Measurements from ENCODE around the gene ARHGEF6.

ARHGEF6 gene

GRCh38 chrX:136687457-136687856 lies 93.3 kb downstream of the ARHGEF6 start:
- no peak for FAIRE-seq

DNA sequence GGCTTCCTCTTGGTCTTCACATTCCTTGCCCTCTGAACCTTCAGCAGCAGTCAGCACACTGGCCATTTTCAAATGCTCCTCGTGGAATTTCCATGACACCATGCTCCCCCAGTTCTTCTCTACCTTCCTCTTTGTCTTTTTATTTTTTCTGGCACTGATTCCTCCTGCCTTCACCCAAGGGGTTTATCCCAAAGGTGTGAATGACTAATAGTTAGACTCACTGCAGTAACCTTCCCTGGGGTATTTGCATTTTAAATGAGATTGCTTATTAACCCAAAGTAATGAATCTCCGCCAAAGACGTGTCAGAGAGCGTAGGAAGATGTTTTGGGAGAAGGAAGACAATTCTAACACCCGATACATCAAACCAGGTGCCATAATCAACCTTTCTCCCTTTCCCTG lies 96.6 kb downstream of the ARHGEF6 start:
- no peak for FAIRE-seq

GRCh38 chrX:136679531-136679930 lies 101.2 kb downstream of the ARHGEF6 start:
- FAIRE-seq, result no peak

GRCh38 chrX:136674270-136674985 lies 106.3 kb downstream of the ARHGEF6 start:
- no peak for FAIRE-seq

DNA sequence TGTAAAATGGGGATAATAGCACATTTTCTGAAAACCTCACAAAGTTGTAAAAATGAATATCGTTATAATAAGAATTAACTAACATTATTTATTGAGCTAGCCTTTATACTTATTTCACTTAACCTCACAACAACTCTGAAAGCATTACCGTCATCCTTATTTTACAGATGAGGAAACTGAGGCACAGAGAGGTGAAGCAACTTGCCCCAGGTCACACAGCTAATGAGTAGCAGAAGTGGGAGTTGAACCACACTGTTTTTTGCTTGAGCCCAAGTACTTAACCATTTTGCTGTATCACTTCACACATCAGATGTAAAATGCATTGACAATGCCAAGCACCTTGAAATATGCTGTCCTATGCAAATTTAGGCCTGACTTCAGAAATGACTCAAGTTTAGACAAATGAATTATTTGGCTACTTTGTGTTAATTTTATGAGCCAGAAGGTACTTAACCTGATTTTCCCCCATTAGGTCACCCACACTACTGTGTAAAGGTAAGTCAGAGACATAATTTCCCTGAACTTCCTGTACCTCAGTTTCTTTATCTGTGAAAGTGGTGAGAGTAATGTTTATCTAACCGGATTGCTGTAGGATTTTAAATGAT lies 109.6 kb downstream of the ARHGEF6 start:
- no peak for FAIRE-seq

GRCh38 chrX:136667446-136668168 lies 113.1 kb downstream of the ARHGEF6 start:
- FAIRE-seq, result no peak

DNA sequence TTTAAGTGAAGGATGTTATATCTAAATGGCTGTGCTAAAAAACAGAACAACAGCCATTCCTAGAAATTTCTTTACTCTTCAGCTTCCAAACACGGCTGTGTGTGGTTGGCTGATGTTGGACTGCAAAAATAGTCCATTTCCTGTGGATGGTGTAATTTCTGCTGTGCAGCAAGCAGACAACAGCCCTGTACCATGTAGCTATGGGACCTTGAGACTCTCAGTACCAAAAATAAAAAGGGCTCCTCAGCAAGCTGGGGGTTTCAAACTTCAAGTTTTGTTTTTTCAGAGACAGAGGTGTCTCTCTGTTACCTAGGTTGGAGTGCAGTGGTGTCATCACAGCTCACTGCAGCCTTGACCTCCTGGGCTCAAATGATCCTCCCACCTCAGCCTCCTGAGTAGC lies 114.6 kb downstream of the ARHGEF6 start:
- no peak for FAIRE-seq

DNA sequence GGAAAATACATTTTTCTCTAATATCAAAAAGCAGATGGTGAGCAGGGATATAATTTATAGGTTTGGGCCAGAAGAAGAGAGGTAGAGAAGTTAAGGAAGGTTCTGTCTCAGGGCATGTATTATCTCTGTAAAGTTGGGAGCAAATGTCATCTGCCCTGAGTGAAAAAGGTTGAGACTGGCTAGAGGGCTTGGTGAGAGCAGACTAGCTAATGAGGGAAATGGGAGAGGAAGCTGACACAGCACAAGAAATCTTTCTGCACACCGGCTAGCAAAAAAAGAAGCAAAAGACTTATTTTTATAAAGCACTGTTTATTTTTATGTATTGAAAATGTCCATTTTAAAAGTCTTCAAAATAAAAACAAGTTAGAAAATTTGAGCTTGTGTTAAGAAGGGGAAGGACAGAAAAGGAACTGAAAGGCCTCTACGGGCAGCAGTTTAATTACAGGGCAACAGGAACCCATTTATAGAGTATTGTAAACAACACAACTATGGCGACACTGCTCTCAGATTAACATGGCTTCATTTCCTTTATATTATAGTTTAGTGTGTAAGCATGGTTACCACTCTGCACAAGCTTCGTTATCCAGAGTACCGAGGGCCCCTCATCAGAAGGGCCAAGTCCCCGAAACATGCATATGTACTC lies 115.4 kb downstream of the ARHGEF6 start:
- FAIRE-seq, result no peak

- FAIRE-seq, result no peak
Observed at GRCh38 chrX:136662976-136663375, 117.8 kb downstream of the ARHGEF6 start.

GRCh38 chrX:136662104-136662503 lies 118.6 kb downstream of the ARHGEF6 start:
- FAIRE-seq, result no peak

DNA sequence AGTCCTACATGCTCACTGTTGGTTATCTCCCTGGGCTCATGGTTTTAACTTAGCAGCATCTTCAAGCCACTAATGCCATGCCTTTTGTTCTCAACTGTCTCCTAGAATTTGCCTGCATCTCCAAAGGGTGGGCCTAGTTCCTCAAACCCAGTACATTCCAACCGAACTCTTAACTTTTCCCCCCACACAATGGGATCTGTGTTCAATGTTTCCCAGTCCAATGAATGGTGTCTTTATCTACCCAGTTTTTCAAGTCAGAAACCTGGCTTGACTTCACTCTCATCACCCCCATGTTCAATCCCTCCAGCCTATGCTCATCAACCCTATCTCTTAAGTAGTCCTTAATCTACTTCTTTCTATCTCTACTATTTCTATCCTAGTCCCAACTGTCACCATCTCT lies 119.8 kb downstream of the ARHGEF6 start:
- FAIRE-seq, result no peak

DNA sequence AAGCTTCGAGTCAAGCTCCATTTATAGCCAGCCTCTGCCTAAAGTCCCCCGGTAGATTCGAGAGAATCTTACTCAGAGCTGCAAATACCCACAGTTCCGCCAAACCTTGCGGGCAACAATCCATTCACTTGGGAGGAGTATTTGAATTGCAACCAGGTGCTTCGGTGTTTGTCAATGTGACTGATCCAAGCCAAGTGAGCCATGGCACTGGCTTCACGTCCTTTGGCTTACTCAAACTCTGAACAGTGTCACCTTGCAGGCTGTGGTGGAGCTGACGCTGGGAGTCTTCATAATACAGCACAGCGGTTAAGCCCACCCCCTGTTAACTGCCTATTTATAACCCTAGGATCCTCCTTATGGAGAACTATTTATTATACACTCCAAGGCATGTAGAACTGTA lies 121.6 kb downstream of the ARHGEF6 start:
- FAIRE-seq, result no peak

DNA sequence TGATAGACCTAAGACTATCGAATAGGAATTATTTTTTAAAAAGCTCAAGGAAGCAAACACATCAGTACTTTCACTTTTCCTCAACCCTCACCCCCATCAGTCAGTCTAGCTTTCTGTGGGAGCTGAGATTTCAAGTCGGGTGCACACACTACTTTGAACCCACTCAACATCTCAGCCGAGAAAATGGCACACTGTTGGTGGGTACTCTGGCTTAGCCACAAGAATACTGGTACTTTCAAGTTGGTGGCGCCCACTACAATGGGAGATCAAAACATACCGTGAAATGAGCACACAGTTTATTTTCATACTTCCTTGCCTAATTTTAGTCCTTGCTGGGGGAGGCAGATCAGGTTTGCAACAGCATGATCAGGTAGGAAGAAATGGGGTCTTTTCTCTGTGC lies 122.6 kb downstream of the ARHGEF6 start:
- FAIRE-seq, result no peak

DNA sequence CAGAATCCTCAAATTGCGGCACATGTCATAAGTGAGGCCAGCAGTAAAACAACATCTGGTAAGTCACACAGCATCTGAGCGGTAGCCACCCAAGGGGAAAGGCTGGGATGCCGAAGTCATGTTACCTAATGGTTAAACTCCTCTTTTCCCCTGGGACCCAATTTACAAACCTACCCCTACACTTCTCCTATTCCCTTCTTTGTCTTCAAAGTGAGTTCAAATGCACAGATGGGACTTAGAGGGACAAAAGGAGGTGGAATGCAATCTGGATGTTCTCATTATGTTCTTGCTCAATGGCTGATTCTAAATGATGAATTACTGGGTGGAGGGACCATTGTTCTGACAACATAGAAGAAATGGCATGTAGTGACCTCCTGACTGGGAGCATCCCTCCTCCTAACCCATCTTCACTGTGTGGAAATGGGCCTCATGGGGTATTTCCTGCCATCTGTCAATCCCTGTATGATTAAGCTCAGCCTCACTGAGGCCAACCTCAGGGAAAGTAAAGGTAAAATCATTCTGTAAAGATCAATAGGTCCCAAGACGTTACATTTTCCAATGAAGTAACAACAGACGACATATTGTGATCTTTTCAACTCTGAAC lies 124.3 kb downstream of the ARHGEF6 start:
- FAIRE-seq, result no peak

DNA sequence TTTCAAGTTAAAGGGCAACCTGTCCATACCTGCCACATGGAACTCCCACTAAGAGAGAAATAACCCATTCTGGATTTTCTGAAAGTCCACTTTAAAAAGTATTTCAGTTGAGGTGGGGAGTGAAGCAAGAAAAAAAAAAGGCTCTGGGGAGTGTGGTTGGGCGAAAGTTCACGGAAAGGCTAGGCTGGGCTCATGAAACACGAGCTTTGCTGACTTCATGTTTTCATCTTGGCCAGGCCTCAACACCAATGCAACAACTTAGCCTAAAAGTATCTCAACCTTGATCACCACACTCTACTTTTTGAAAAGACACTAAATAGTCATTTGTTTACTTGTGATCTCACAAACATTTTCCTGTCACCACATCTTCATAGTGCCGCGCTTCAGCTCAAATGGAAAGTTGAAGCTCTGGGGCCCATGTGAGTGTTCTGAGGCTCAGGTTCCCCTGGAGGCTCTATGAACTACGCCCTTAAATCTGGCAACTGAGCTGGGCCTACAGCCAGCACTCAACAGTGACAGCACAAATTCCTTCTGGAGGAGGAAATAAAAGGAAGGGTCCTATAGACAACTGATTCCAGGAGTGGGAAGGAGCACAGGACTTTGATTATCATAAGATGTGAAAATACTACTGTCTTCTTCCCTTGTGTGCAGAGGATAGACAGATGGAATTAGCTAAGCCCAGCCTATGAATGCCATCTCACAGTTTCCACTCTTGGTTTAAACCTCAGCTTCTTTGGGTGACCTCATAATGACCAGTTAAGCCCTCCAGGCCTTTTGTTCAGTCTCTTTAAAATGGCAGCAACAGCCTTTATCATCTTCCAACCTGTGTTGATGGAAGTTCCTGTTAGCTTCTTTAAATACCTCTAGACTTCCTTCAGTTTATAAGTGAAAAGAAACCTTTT lies 127.7 kb downstream of the ARHGEF6 start:
- no peak for FAIRE-seq

DNA sequence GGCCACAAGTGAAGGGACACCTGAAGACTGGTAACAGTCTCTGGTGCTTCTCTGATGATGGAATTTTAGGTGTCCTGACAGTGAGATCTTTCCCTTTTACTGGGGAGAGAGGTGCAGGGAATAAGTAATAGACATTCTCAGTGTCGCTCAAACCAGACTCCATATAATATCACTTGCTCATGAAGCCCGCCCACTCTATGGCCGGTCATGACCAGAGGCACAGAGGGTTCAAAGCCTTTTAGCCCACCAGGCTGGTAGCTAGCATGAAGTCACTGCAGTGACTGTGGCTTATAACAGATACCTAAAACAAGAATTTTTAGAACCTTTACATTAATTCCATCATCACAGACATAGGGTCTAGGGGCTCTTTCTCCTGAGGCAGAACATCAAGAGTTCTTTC lies 129.9 kb downstream of the ARHGEF6 start:
- no peak for FAIRE-seq

DNA sequence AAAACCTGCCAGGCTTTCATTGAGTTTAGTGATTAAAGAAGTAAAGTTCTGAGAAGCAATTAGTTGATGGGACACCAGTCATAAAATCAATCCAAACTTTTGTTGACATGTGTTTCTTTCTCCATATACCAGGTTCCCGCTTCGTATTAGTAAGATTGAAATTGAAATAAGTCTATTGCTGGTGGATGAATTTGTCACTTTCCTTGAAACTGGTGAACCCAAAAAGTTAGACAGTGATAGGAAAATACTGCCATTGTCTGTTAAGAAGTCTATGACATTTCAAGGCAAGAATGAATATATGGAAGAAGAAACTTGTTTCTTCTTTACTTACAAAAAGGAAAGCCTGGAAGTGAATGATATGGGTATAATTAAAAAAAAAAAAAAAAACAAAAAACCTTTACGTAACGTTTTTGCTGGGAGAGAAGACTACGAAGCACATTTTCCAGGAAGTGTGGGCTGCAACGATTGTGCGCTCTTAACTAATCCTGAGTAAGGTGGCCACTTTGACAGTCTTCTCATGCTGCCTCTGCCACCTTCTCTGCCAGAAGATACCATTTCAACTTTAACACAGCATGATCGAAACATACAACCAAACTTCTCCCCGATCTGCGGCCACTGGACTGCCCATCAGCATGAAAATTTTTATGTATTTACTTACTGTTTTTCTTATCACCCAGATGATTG lies 132.9 kb downstream of the ARHGEF6 start, which contains the start of gene CD40LG:
Gene CD40LG (plus strand): TSS at position 482 of the 684 bp plus-strand sequence. CDS start 91 bp downstream, at position 573.
- no peak for FAIRE-seq

GRCh38 chrX:136646602-136647239 lies 134.0 kb downstream of the ARHGEF6 start:
- FAIRE-seq, result no peak

DNA sequence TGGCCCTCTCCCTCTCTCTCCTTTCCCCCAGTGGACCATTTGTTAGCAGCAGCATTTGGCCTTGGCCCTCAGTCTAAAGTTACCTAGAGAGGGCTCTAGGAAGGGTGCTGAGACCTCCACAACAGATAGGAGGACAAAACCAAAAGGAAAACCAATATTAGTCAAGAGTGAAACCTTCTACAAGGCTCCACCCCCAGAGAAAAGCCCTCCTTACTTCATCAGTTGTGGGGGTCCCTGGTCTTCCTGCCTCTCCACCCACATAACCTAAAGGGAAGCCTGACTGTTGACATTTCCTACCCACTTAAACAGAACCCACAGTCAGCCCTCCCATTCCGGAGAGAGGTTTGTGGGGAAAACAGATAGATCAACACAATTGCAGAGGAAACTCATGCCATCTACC lies 137.5 kb downstream of the ARHGEF6 start:
- FAIRE-seq, result no peak

GRCh38 chrX:136639506-136640176 lies 141.1 kb downstream of the ARHGEF6 start:
- FAIRE-seq, result no peak
